B cell (primary cell): ENCODE results near the gene CARS2. TPM values are rescaled to one million over a fixed set of nuclear protein-coding genes. Genes with fewer than 3 reads are reported as not detected.

ENCODE experiments used
- ATAC-seq: fragments of 200-7000 bp; cut with Tn5 transposase; one replicate; pipeline ENCODE4 v1.10.0; 2021; ENCODE audit warnings: low read depth, mild to moderate bottlenecking, moderate number of reproducible peaks, moderate library complexity
- CTCF ChIA-PET: fragments of 350-600 bp; sonication (Branson Sonifier 250); formaldehyde crosslinking; loops from one replicate; lab custom pipeline; 2021; ENCODE audit warnings: antibody characterized with exemption, inconsistent platforms; lab: Charles Lee
- POLR2A ChIA-PET: fragments of 350-600 bp; sonication (Branson Sonifier 250); formaldehyde crosslinking; loops from one replicate; lab custom pipeline; 2021; ENCODE audit warnings: antibody characterized with exemption; lab: Charles Lee
- DNase-seq: peaks from one replicate; pipeline ENCODE4 v3.0.0; 2013
- H2AFZ ChIP-seq: 2 replicates; pipeline ENCODE4 v1.6.1; 2012; ENCODE audit warnings: mild to moderate bottlenecking, low read depth, low read length; ENCODE audit not compliant: insufficient read depth, poor library complexity, severe bottlenecking
- H3K27ac ChIP-seq, 2 donors: 1 replicate in 1 of 2; 2 replicates in 1 of 2; pipeline ENCODE4 v1.5.1; 2012 to 2013; ENCODE audit warnings: low read length in 2 of 2, mild to moderate bottlenecking in 2 of 2, moderate library complexity in 1 of 2
- H3K27me3 ChIP-seq, 4 experiments: fragments of 200-600 bp in 1 of 4; sonication (generic) in 1 of 4; replicated peaks in 1 of 4; 1 replicate in 2 of 4; 2 replicates in 2 of 4; pipeline versions ENCODE4 v1.6.1 to v1.7.0; 2013 to 2016; ENCODE audit warnings: low read length in 3 of 4, mild to moderate bottlenecking in 2 of 4, mixed read lengths in 1 of 4, moderate library complexity in 1 of 4; ENCODE audit not compliant: insufficient read depth in 4 of 4, control insufficient read depth in 3 of 4; ENCODE audit errors: control extremely low read depth in 1 of 4
- H3K36me3 ChIP-seq, 2 experiments: replicated peaks in 1 of 2; 1 replicate in 1 of 2; 2 replicates in 1 of 2; pipeline versions ENCODE4 v1.6.1 to v1.7.1; 2013; ENCODE audit warnings: low read length in 1 of 2; ENCODE audit not compliant: insufficient read depth in 2 of 2, control insufficient read depth in 1 of 2; ENCODE audit errors: control extremely low read depth in 1 of 2, extremely low read depth in 1 of 2
- H3K4me1 ChIP-seq, 2 donors: fragments of 200-600 bp in 1 of 2; sonication (generic) in 1 of 2; 1 replicate in 1 of 2; 2 replicates in 1 of 2; pipeline versions ENCODE4 v1.5.1 to v1.6.1; 2013 to 2017; ENCODE audit warnings: low read length in 2 of 2; ENCODE audit not compliant: control insufficient read depth in 2 of 2, insufficient read depth in 2 of 2
- H3K4me2 ChIP-seq: replicated peaks from 2 replicates; pipeline ENCODE3; 2012; ENCODE audit warnings: mild to moderate bottlenecking, low read depth, low read length; ENCODE audit not compliant: poor library complexity, severe bottlenecking
- H3K4me3 ChIP-seq, 5 experiments: fragments of 200-600 bp in 1 of 5; sonication (generic) in 1 of 5; 1 replicate in 3 of 5; 2 replicates in 2 of 5; pipeline versions ENCODE4 v1.5.1 to v1.7.0; 2011 to 2016; ENCODE audit warnings: low read length in 4 of 5, mild to moderate bottlenecking in 4 of 5, low read depth in 2 of 5, control low read depth in 1 of 5, moderate library complexity in 1 of 5; ENCODE audit not compliant: insufficient read depth in 1 of 5; ENCODE audit errors: control extremely low read depth in 1 of 5, extremely low read depth in 1 of 5
- H3K79me2 ChIP-seq: fragments of 200-600 bp; sonication (generic); one replicate; pipeline ENCODE4 v1.6.0; 2016; ENCODE audit warnings: low read length; ENCODE audit not compliant: control insufficient read depth, insufficient read depth
- H3K9ac ChIP-seq: fragments of 200-600 bp; sonication (generic); 2 replicates; pipeline ENCODE4 v1.6.1; 2017; ENCODE audit warnings: mild to moderate bottlenecking, low read length, moderate library complexity
- H3K9me3 ChIP-seq, 3 donors: one replicate each; pipeline versions ENCODE4 v1.6.1 to v1.7.1; 2013; ENCODE audit warnings: low read length in 2 of 3; ENCODE audit not compliant: control insufficient read depth in 2 of 3, insufficient read depth in 1 of 3; ENCODE audit errors: control extremely low read depth in 1 of 3
- H4K20me1 ChIP-seq: 2 replicates; pipeline ENCODE4 v1.6.0; 2012; ENCODE audit warnings: mild to moderate bottlenecking, low read length; ENCODE audit not compliant: insufficient read depth, control insufficient read depth, poor library complexity, severe bottlenecking
- H3K27ac Mint-ChIP-seq: one replicate; pipeline ENCODE4 v1.8.0; 2021; ENCODE audit warnings: mixed read lengths
- H3K27me3 Mint-ChIP-seq: one replicate; pipeline ENCODE4 v1.8.0; 2021; ENCODE audit warnings: mixed read lengths
- H3K4me1 Mint-ChIP-seq: one replicate; pipeline ENCODE4 v1.8.0; 2021; ENCODE audit warnings: mixed read lengths
- H3K4me3 Mint-ChIP-seq: one replicate; pipeline ENCODE4 v1.8.0; 2021; ENCODE audit warnings: mixed read lengths
- H3K9me3 Mint-ChIP-seq: one replicate; pipeline ENCODE4 v1.8.0; 2022; ENCODE audit warnings: mixed read lengths; ENCODE audit not compliant: insufficient read depth
- CTCF ChIP-seq: fragments of 200-600 bp; IDR thresholded peaks from one replicate; pipeline ENCODE4 v1.8.0; 2022; ENCODE audit warnings: antibody characterized with exemption, mild to moderate bottlenecking
- EZH2 ChIP-seq: IDR thresholded peaks from 2 replicates; pipeline ENCODE4 v1.6.1; 2012; ENCODE audit warnings: borderline replicate concordance, low read depth, mild to moderate bottlenecking, moderate library complexity, low read length; ENCODE audit not compliant: insufficient read depth, poor library complexity, severe bottlenecking
- WGBS: methylation state at CpG from one replicate; pipeline ENCODE4 v1.1.5; 2013; ENCODE audit warnings: missing lambda C conversion rate; ENCODE audit not compliant: insufficient coverage; 5-methylcytosine and 5-hydroxymethylcytosine counted together
- intact Hi-C: fragments of 100-400 bp; cut with micrococcal nuclease; formaldehyde crosslinking; loops from one replicate; pipeline ENCODE4 v1.10.0; 2022
- polyA plus RNA-seq: library from polyadenylated mRNA; depleted of rRNA; stranded (reverse); fragments of >200 nt; gene quantifications from 2 replicates; pipeline ENCODE4 v1.2.3, GENCODE V29; 2012
- total RNA-seq, 2 donors: library from RNA; stranded (reverse); fragments of 120-200 nt in 1 of 2; gene quantifications; 1 replicate in 1 of 2; 2 replicates in 1 of 2; pipeline versions ENCODE4 v1.2.3 to v1.2.4, GENCODE V29; 2013 to 2022

Gene CARS2
- total and polyA plus RNA-seq, 2 donors (not counting 1 experiment from before 2014, with no cell fraction given) = 154 to 188 TPM

DNA sequence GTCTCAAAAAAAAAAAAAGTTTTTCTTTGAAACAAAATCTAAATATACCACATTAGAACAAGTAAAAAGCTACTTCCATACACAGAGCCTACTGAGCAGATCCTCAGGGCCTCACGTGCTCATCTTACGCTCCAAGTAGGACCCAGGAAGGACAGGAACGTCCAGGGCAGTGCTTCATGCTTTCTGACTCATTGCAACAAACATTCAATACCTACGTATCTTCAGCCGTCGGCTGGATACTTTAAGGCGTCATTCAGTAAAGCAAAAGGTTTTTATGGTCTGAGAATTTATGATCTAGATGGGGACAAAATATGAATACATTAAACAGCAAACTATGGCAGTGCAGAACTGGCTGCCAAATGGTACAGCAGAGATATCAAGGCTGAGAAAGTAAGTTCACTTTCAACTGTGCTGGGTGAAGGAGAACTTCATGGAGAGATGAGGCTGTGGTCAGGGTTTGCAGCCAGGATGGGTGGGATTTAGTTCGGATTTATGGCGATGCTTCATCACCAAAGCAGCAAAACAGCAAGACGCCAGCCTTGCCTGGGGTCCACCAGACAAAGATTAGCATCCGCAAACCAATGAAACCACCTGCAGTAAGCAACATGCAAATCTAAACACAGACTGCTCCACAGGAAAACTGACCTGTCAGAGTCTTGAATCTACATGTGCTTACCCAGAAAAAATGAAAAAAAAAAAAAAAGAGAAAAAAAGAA, 20.5 kb downstream of the CARS2 start:
- CTCF ChIA-PET = interaction anchor here (0.7 kb wide), 1 partner anchor 220 kb away, joined by 3 read pairs; no protein-coding TSS in a partner anchor
- H3K27me3 ChIP-seq = no peaks in the 10 kb centered on the region
- TF ChIP-seq CTCF (no peak), EZH2 (no peak)
- peaks cover 6% of the 10 kb centered on the region for H3K79me2 ChIP-seq
- Mint-ChIP-seq H3K4me1 (peaks cover 3% of the 10 kb centered on the region), H3K9me3 (no peaks in the 10 kb centered on the region), H3K27me3 (no peaks in the 10 kb centered on the region), H3K4me3 (no peak overlapping the region), H3K27ac (peak overlapping the region; percentile 17)
- H3K4me1 ChIP-seq = peaks cover 0 to 4% of the 10 kb centered on the region in 2 donors
- 98% methylated on average over 7 of the region's 11 CpGs for WGBS
- ATAC-seq (no peak), DNase-seq (no peak)
- H3K9me3 ChIP-seq = no peaks in the 10 kb centered on the region
- no peak overlapping the region for H3K27ac ChIP-seq
- no peak overlapping the region for H3K4me2 ChIP-seq
- intact Hi-C loops = no loop called here
- POLR2A ChIA-PET = no interaction called here
- peaks cover 24 to 65% of the 10 kb centered on the region in 2 experiments for H3K36me3 ChIP-seq
- no peak overlapping the region for H3K9ac ChIP-seq
- H2AFZ ChIP-seq = no peak overlapping the region
- H4K20me1 ChIP-seq = peaks cover 6% of the 10 kb centered on the region
- no peak overlapping the region for H3K4me3 ChIP-seq

GRCh38 chr13:110684388-110685056, 21.4 kb downstream of the CARS2 start:
- ChIA-PET POLR2A (interaction anchor here (1.0 kb wide), 1 partner anchor 28 kb away, joined by 3 read pairs; no protein-coding TSS in a partner anchor), CTCF (interaction anchor here (1.2 to 2.3 kb wide), 4 partner anchors 19 to 229 kb away, joined by 5 to 18 read pairs (median 6); no protein-coding TSS in a partner anchor)
- Mint-ChIP-seq H3K9me3 (no peaks in the 10 kb centered on the region), H3K27ac (no peak overlapping the region), H3K4me1 (peaks cover 9% of the 10 kb centered on the region), H3K4me3 (no peak overlapping the region), H3K27me3 (no peaks in the 10 kb centered on the region)
- no peak overlapping the region for H2AFZ ChIP-seq
- peaks cover 3% of the 10 kb centered on the region for H3K79me2 ChIP-seq
- H3K27me3 ChIP-seq = no peaks in the 10 kb centered on the region
- H3K27ac ChIP-seq = no peak overlapping the region
- H4K20me1 ChIP-seq = peaks cover 6% of the 10 kb centered on the region
- intact Hi-C loops = no loop called here
- ATAC-seq (no peak), DNase-seq (no peak)
- H3K9ac ChIP-seq = no peak overlapping the region
- H3K36me3 ChIP-seq = peaks cover 21 to 72% of the 10 kb centered on the region in 2 experiments
- no peak overlapping the region for H3K4me2 ChIP-seq
- no peak for TF ChIP-seq CTCF
- TF ChIP-seq EZH2 = no peak
- WGBS = 100% methylated on average over 7 of the region's 8 CpGs
- H3K4me1 ChIP-seq = peaks cover 0 to 7% of the 10 kb centered on the region in 2 donors
- no peak overlapping the region for H3K4me3 ChIP-seq
- H3K9me3 ChIP-seq = no peaks in the 10 kb centered on the region
